Endothelial cell (in vitro differentiated cells): ENCODE measurements around the gene PCDH7. TPM values are rescaled to one million over a fixed set of nuclear protein-coding genes. Genes with fewer than 3 reads are reported as not detected.
A peak's percentile ranks its signal among the peaks of the same experiment; 100 is the strongest.

Source experiments
- DNase-seq: peaks from one replicate; pipeline ENCODE4 v3.0.0; 2021; ENCODE audit warnings: low spot score
- H3K27ac Mint-ChIP-seq: one replicate; pipeline ENCODE4 v1.8.0; 2021; ENCODE audit warnings: mixed read lengths, inconsistent platforms; ENCODE audit not compliant: unreplicated experiment
- H3K27me3 Mint-ChIP-seq: one replicate; pipeline ENCODE4 v1.8.0; 2021; ENCODE audit warnings: mild to moderate bottlenecking, moderate library complexity, mixed read lengths, inconsistent platforms; ENCODE audit not compliant: unreplicated experiment
- H3K36me3 Mint-ChIP-seq: one replicate; pipeline ENCODE4 v1.8.0; 2021; ENCODE audit warnings: mild to moderate bottlenecking, low read depth, mixed read lengths, inconsistent platforms; ENCODE audit not compliant: unreplicated experiment
- H3K4me1 Mint-ChIP-seq: one replicate; pipeline ENCODE4 v1.8.0; 2021; ENCODE audit warnings: mild to moderate bottlenecking, mixed read lengths, inconsistent platforms; ENCODE audit not compliant: unreplicated experiment
- H3K4me3 Mint-ChIP-seq: one replicate; pipeline ENCODE4 v1.8.0; 2021; ENCODE audit warnings: mild to moderate bottlenecking, mixed read lengths, inconsistent platforms; ENCODE audit not compliant: unreplicated experiment
- H3K9me3 Mint-ChIP-seq: one replicate; pipeline ENCODE4 v1.8.0; 2021; ENCODE audit warnings: mixed read lengths, inconsistent platforms; ENCODE audit not compliant: unreplicated experiment
- CTCF ChIP-seq: fragments of 200-600 bp; sonication (generic); IDR thresholded peaks from one replicate; pipeline ENCODE4 v1.5.0; 2021; ENCODE audit warnings: antibody characterized with exemption; ENCODE audit not compliant: unreplicated experiment
- long read RNA-seq: library from polyadenylated mRNA; unstranded; transcript quantifications from one replicate; pipeline ENCODE4 v2.0.0, GENCODE V29; 2020; ENCODE audit not compliant: unreplicated experiment
- total RNA-seq: library from RNA; stranded (reverse); fragmentation: NEBNext Ultra II Directional; extraction: Animal tissue kit (Norgen Biotek cat#: 25700); gene quantifications from one replicate; pipeline ENCODE4 v1.2.1, GENCODE V29; 2021; ENCODE audit not compliant: unreplicated experiment

The PCDH7 gene
- 6.1 TPM for total RNA-seq
- long read RNA-seq: 0 reads

GRCh38 chr4:30720021-30720660 is at the start of gene PCDH7:
Gene PCDH7, plus strand, starts transcription at chr4:30720369. Its CDS starts 1,054 bp downstream, at chr4:30721423.
- Mint-ChIP-seq H3K27ac (peak within 1 kb of the TSS; percentile 72), H3K4me1 (peaks cover 22% of the 10 kb centered on the region), H3K36me3 (no peaks in the 10 kb centered on the region), H3K4me3 (peak within 1 kb of the TSS; percentile 98), H3K27me3 (peaks cover 32% of the 10 kb centered on the region), H3K9me3 (no peaks in the 10 kb centered on the region)
- TF ChIP-seq CTCF: no peak
- peak; percentile 26 for DNase-seq

GRCh38 chr4:30671926-30672448 is 48.2 kb upstream of the PCDH7 start:
- H3K4me1 Mint-ChIP-seq: no peaks in the 10 kb centered on the region
- TF ChIP-seq CTCF: no peak
- DNase-seq: no peak
- H3K27me3 Mint-ChIP-seq: no peaks in the 10 kb centered on the region
- no peaks in the 10 kb centered on the region for H3K9me3 Mint-ChIP-seq
- no peaks in the 10 kb centered on the region for H3K36me3 Mint-ChIP-seq
- no peak overlapping the region for H3K27ac Mint-ChIP-seq
- H3K4me3 Mint-ChIP-seq: no peak overlapping the region

- Mint-ChIP-seq H3K36me3 (no peaks in the 10 kb centered on the region), H3K9me3 (no peaks in the 10 kb centered on the region), H3K27me3 (peaks cover 1% of the 10 kb centered on the region), H3K27ac (no peak overlapping the region), H3K4me1 (no peaks in the 10 kb centered on the region), H3K4me3 (no peak overlapping the region)
- DNase-seq: no peak
- TF ChIP-seq CTCF: no peak
These were observed 24.0 kb upstream of the PCDH7 start for GRCh38 chr4:30696191-30696590.

- peak; percentile 90 for TF ChIP-seq CTCF
- peak; percentile 73 for DNase-seq
- H3K4me1 Mint-ChIP-seq: peaks cover 15% of the 10 kb centered on the region
- no peak overlapping the region for H3K27ac Mint-ChIP-seq
- no peak overlapping the region for H3K4me3 Mint-ChIP-seq
- no peaks in the 10 kb centered on the region for H3K9me3 Mint-ChIP-seq
- peaks cover 11% of the 10 kb centered on the region for H3K27me3 Mint-ChIP-seq
- H3K36me3 Mint-ChIP-seq: no peaks in the 10 kb centered on the region
These were observed 5.6 kb upstream of the PCDH7 start for GRCh38 chr4:30714408-30715031.

GRCh38 chr4:30716158-30716557 is 4.0 kb upstream of the PCDH7 start:
- H3K27me3 Mint-ChIP-seq: peaks cover 16% of the 10 kb centered on the region
- H3K36me3 Mint-ChIP-seq: no peaks in the 10 kb centered on the region
- peak overlapping the region; percentile 98 for H3K4me3 Mint-ChIP-seq
- peaks cover 15% of the 10 kb centered on the region for H3K4me1 Mint-ChIP-seq
- H3K9me3 Mint-ChIP-seq: no peaks in the 10 kb centered on the region
- H3K27ac Mint-ChIP-seq: peak overlapping the region; percentile 67
- TF ChIP-seq CTCF: no peak
- DNase-seq: no peak
